Progenitor cell of endocrine pancreas (in vitro differentiated cells): ENCODE data around the gene TECPR2. TPM values are rescaled to one million over a fixed set of nuclear protein-coding genes. Genes with fewer than 3 reads are reported as not detected.

Experiments
- DNase-seq: peaks from one replicate; pipeline ENCODE4 v3.0.0; 2021; ENCODE audit warnings: low spot score; ENCODE audit not compliant: unreplicated experiment
- H3K27ac Mint-ChIP-seq: 2 replicates; pipeline ENCODE4 v1.8.0; 2021; ENCODE audit warnings: mild to moderate bottlenecking, moderate library complexity, mixed read lengths
- H3K27me3 Mint-ChIP-seq: 2 replicates; pipeline ENCODE4 v1.8.0; 2021; ENCODE audit warnings: mixed read lengths
- H3K36me3 Mint-ChIP-seq: 2 replicates; pipeline ENCODE4 v1.8.0; 2022; ENCODE audit warnings: mixed read lengths; ENCODE audit not compliant: insufficient read depth
- H3K4me1 Mint-ChIP-seq: 2 replicates; pipeline ENCODE4 v1.8.0; 2021; ENCODE audit warnings: low read depth, mixed read lengths
- H3K4me3 Mint-ChIP-seq: 2 replicates; pipeline ENCODE4 v1.8.0; 2021; ENCODE audit warnings: low read depth, mild to moderate bottlenecking, moderate library complexity, mixed read lengths
- H3K9me3 Mint-ChIP-seq: 2 replicates; pipeline ENCODE4 v1.8.0; 2021; ENCODE audit warnings: low read depth, mixed read lengths
- CTCF ChIP-seq: fragments of 200-600 bp; sonication (generic); IDR thresholded peaks from one replicate; pipeline ENCODE4 v1.5.0; 2021; ENCODE audit warnings: antibody characterized with exemption, mild to moderate bottlenecking; ENCODE audit not compliant: unreplicated experiment
- total RNA-seq: library from RNA; stranded (reverse); gene quantifications from 2 replicates; pipeline ENCODE4 v1.2.1, GENCODE V29; 2021

Gene TECPR2
- total RNA-seq, 1 donor from 2014 or later: 34.2 TPM

GRCh38 chr14:102360388-102360787 lies 2.4 kb upstream of the TECPR2 start:
- Mint-ChIP-seq H3K9me3 (no peaks in the 10 kb centered on the region), H3K27me3 (no peaks in the 10 kb centered on the region), H3K4me3 (no peak overlapping the region), H3K27ac (no peak overlapping the region), H3K36me3 (peaks cover 7% of the 10 kb centered on the region), H3K4me1 (peaks cover 15% of the 10 kb centered on the region)
- DNase-seq: no peak
- no peak for TF ChIP-seq CTCF

GRCh38 chr14:102362084-102362483 lies 657 bp upstream of the TECPR2 start:
- peak overlapping the region; percentile 96 for H3K4me3 Mint-ChIP-seq
- H3K27ac Mint-ChIP-seq: peak overlapping the region; percentile 94
- no peaks in the 10 kb centered on the region for H3K27me3 Mint-ChIP-seq

GRCh38 chr14:102363182-102363943 lies 622 bp downstream of the TECPR2 start:
- H3K9me3 Mint-ChIP-seq: no peaks in the 10 kb centered on the region
- peak overlapping the region; percentile 89 for H3K27ac Mint-ChIP-seq
- peaks cover 15% of the 10 kb centered on the region for H3K4me1 Mint-ChIP-seq
- no peak overlapping the region for H3K4me3 Mint-ChIP-seq
- H3K36me3 Mint-ChIP-seq: no peaks in the 10 kb centered on the region
- no peak for TF ChIP-seq CTCF
- DNase-seq: no peak
- H3K27me3 Mint-ChIP-seq: no peaks in the 10 kb centered on the region

More at GRCh38 chr14:102362084-102362483, 657 bp upstream of the TECPR2 start:
- H3K4me1 Mint-ChIP-seq: peaks cover 15% of the 10 kb centered on the region
- no peak for DNase-seq
- H3K36me3 Mint-ChIP-seq: peaks cover 3% of the 10 kb centered on the region
- TF ChIP-seq CTCF: no peak
- H3K9me3 Mint-ChIP-seq: no peaks in the 10 kb centered on the region

GRCh38 chr14:102370305-102370809 lies 7.6 kb downstream of the TECPR2 start:
- no peak overlapping the region for H3K27ac Mint-ChIP-seq
- H3K36me3 Mint-ChIP-seq: no peaks in the 10 kb centered on the region
- no peaks in the 10 kb centered on the region for H3K4me1 Mint-ChIP-seq
- TF ChIP-seq CTCF: no peak
- H3K9me3 Mint-ChIP-seq: no peaks in the 10 kb centered on the region
- H3K27me3 Mint-ChIP-seq: no peaks in the 10 kb centered on the region
- no peak overlapping the region for H3K4me3 Mint-ChIP-seq
- no peak for DNase-seq

- Mint-ChIP-seq H3K9me3 (no peaks in the 10 kb centered on the region), H3K27ac (no peak overlapping the region), H3K27me3 (no peaks in the 10 kb centered on the region), H3K4me3 (no peak overlapping the region), H3K36me3 (no peaks in the 10 kb centered on the region), H3K4me1 (no peaks in the 10 kb centered on the region)
- no peak for DNase-seq
- TF ChIP-seq CTCF: no peak
These were observed 8.6 kb downstream of the TECPR2 start for GRCh38 chr14:102371361-102371760.
